NCI-H1694 treated with DMSO at 0.1 percent for 48 hours (cell line): ENCODE measurements around the gene YEATS4.

ENCODE experiments used
- DNase-seq: peaks from one replicate; lab custom pipeline; 2025; lab: John Stamatoyannopoulos, UW

YEATS4 gene

GRCh38 chr12:69433653-69434052 lies 74.1 kb downstream of the YEATS4 start:
- no peak for DNase-seq

GRCh38 chr12:69435644-69436043 lies 76.1 kb downstream of the YEATS4 start:
- no peak for DNase-seq

GRCh38 chr12:69437073-69437472 lies 77.5 kb downstream of the YEATS4 start:
- DNase-seq: no peak

- no peak for DNase-seq
These were observed 79.0 kb downstream of the YEATS4 start for GRCh38 chr12:69438539-69438938.

GRCh38 chr12:69440016-69440415 lies 80.5 kb downstream of the YEATS4 start:
- no peak for DNase-seq
